SK-N-SH (cell line): ENCODE data around the gene CRTAP. TPM values are rescaled to one million over a fixed set of nuclear protein-coding genes. Genes with fewer than 3 reads are reported as not detected.

Experiments used
- CTCF ChIA-PET: fragments of 300-600, 350-600 bp; formaldehyde crosslinking; extraction: SDS; loops from one replicate; lab custom pipeline; 2021; lab: Yijun Ruan, JAX
- POLR2A ChIA-PET: fragments of 350-600 bp; sonication (Branson Sonifier 250); formaldehyde crosslinking; extraction: SDS; loops from one replicate; lab custom pipeline; 2020; ENCODE audit warnings: antibody characterized with exemption, inconsistent platforms; lab: Yijun Ruan, JAX
- DNase-seq: peaks from one replicate; pipeline ENCODE4 v3.0.0; 2012
- H2AFZ ChIP-seq: fragments of 200-600 bp; sonication (generic); 2 replicates; pipeline ENCODE4 v1.8.1; 2016; ENCODE audit warnings: antibody characterized with exemption, mild to moderate bottlenecking, low read depth
- H3F3A ChIP-seq: fragments of 200-600 bp; sonication (generic); replicated peaks from 2 replicates; pipeline ENCODE3; 2016; ENCODE audit warnings: antibody characterized with exemption, mild to moderate bottlenecking; ENCODE audit not compliant: insufficient read depth
- H3K27ac ChIP-seq, 2 experiments: fragments of 200-500 bp in 1 of 2; fragments of 200-600 bp in 1 of 2; sonication (Bioruptor generic) in 1 of 2; sonication (generic), shearing (Covaris generic) in 1 of 2; 2 replicates each; pipeline versions ENCODE4 v1.5.1 to v1.6.1; 2014 to 2016; ENCODE audit warnings: low read depth in 2 of 2, inconsistent platforms in 1 of 2, low read length in 1 of 2, mild to moderate bottlenecking in 1 of 2, mixed read lengths in 1 of 2
- H3K27me3 ChIP-seq: fragments of 200-600 bp; sonication (generic), shearing (Covaris generic); 2 replicates; pipeline ENCODE4 v1.6.1; 2016; ENCODE audit warnings: mixed run types; ENCODE audit not compliant: insufficient read depth
- H3K36me3 ChIP-seq, 2 experiments: fragments of 200-500 bp in 1 of 2; fragments of 200-600 bp in 1 of 2; sonication (Bioruptor generic) in 1 of 2; sonication (generic) in 1 of 2; replicated peaks in 1 of 2; 2 replicates each; pipeline versions ENCODE3 to v1.5.1; 2014 to 2016; ENCODE audit warnings: low read length in 1 of 2, mild to moderate bottlenecking in 1 of 2; ENCODE audit not compliant: insufficient read depth in 2 of 2, control insufficient read depth in 1 of 2
- H3K4me1 ChIP-seq, 2 experiments: fragments of 200-500 bp in 1 of 2; fragments of 200-600 bp in 1 of 2; sonication (Bioruptor generic) in 1 of 2; sonication (generic), shearing (Covaris generic) in 1 of 2; 2 replicates each; pipeline versions ENCODE4 v1.5.1 to v1.6.1; 2014 to 2016; ENCODE audit warnings: low read depth in 1 of 2, low read length in 1 of 2, mixed run types in 1 of 2; ENCODE audit not compliant: insufficient read depth in 2 of 2, control insufficient read depth in 1 of 2
- H3K4me2 ChIP-seq: fragments of 200-600 bp; sonication (generic), shearing (Covaris generic); 2 replicates; pipeline ENCODE4 v1.6.1; 2017; ENCODE audit warnings: mixed run types
- H3K4me3 ChIP-seq, 2 experiments: fragments of 200-500 bp in 1 of 2; fragments of 200-600 bp in 1 of 2; sonication (Bioruptor generic) in 1 of 2; sonication (generic), shearing (Covaris generic) in 1 of 2; 2 replicates each; pipeline versions ENCODE4 v1.5.1 to v1.8.1; 2014 to 2016; ENCODE audit warnings: low read depth in 2 of 2, inconsistent platforms in 1 of 2, low read length in 1 of 2, mild to moderate bottlenecking in 1 of 2, mixed read lengths in 1 of 2, moderate library complexity in 1 of 2
- H3K79me2 ChIP-seq: fragments of 200-600 bp; sonication (generic); 2 replicates; pipeline ENCODE4 v1.8.1; 2017; ENCODE audit warnings: mild to moderate bottlenecking; ENCODE audit not compliant: insufficient read depth
- H3K9ac ChIP-seq: fragments of 200-600 bp; sonication (generic); 2 replicates; pipeline ENCODE4 v1.6.1; 2017; ENCODE audit warnings: mixed run types
- H3K9me2 ChIP-seq: fragments of 200-600 bp; sonication (generic); 2 replicates; pipeline ENCODE4 v1.6.1; 2017; ENCODE audit warnings: mixed run types
- H3K9me3 ChIP-seq: fragments of 200-600 bp; sonication (generic); 2 replicates; pipeline ENCODE4 v1.6.1; 2017; ENCODE audit warnings: mixed run types, mild to moderate bottlenecking, moderate library complexity
- H4K20me1 ChIP-seq: fragments of 200-600 bp; sonication (generic); 2 replicates; pipeline ENCODE4 v1.6.1; 2017; ENCODE audit warnings: mild to moderate bottlenecking, mixed run types; ENCODE audit not compliant: insufficient read depth
- EP300 ChIP-seq, 2 experiments: IDR thresholded peaks; 2 replicates each; pipeline versions ENCODE4 v1.4.0 to v1.6.1; 2012; ENCODE audit warnings: borderline replicate concordance in 1 of 2, low read depth in 1 of 2, low read length in 1 of 2
- EZH2phosphoT487 ChIP-seq: fragments of 200-600 bp; sonication (generic); IDR thresholded peaks from 2 replicates; pipeline ENCODE4 v1.6.1; 2017; ENCODE audit warnings: low read depth, mixed run types, mild to moderate bottlenecking, antibody characterized with exemption, moderate library complexity, borderline replicate concordance
- FOSL2 ChIP-seq: IDR thresholded peaks from 2 replicates; pipeline ENCODE4 v1.4.0; 2012; ENCODE audit warnings: low read depth, mild to moderate bottlenecking, moderate library complexity, borderline replicate concordance
- FOXM1 ChIP-seq: IDR thresholded peaks from 2 replicates; pipeline ENCODE4 v1.4.0; 2012; ENCODE audit warnings: low read depth, mild to moderate bottlenecking
- MEF2A ChIP-seq: IDR thresholded peaks from 2 replicates; pipeline ENCODE4 v1.4.0; 2012; ENCODE audit warnings: low read depth, borderline replicate concordance
- MXI1 ChIP-seq: IDR thresholded peaks from 2 replicates; pipeline ENCODE4 v1.6.1; 2012; ENCODE audit warnings: mild to moderate bottlenecking, low read depth, low read length, improper control_type of control experiment
- POLR2AphosphoS5 ChIP-seq: IDR thresholded peaks from 2 replicates; pipeline ENCODE4 v1.6.1; 2012; ENCODE audit warnings: low read depth, low read length
- RFX5 ChIP-seq: IDR thresholded peaks from 2 replicates; pipeline ENCODE4 v1.6.1; 2012; ENCODE audit warnings: mild to moderate bottlenecking, improper control_type of control experiment, low read length
- SIN3A ChIP-seq: IDR thresholded peaks from 2 replicates; pipeline ENCODE4 v1.6.1; 2012; ENCODE audit warnings: low read depth, mild to moderate bottlenecking, low read length, moderate library complexity, borderline replicate concordance
- SMC3 ChIP-seq: IDR thresholded peaks from 2 replicates; pipeline ENCODE4 v1.6.1; 2012; ENCODE audit warnings: low read depth, low read length, improper control_type of control experiment
- TAF1 ChIP-seq: IDR thresholded peaks from 2 replicates; pipeline ENCODE4 v1.6.1; 2012; ENCODE audit warnings: low read depth, mild to moderate bottlenecking, low read length, moderate library complexity, borderline replicate concordance
- TCF12 ChIP-seq: IDR thresholded peaks from 2 replicates; pipeline ENCODE4 v1.4.0; 2012
- TEAD4 ChIP-seq: IDR thresholded peaks from 2 replicates; pipeline ENCODE4 v1.4.0; 2012; ENCODE audit warnings: mild to moderate bottlenecking, borderline replicate concordance; ENCODE audit not compliant: insufficient read depth
- WGBS: methylation state at CpG from one replicate; pipeline ENCODE4 v1.1.6; 2017; ENCODE audit warnings: low lambda C conversion rate; 5-methylcytosine and 5-hydroxymethylcytosine counted together
- polyA plus RNA-seq, 3 experiments: library from polyadenylated mRNA; depleted of rRNA; stranded (reverse); fragments of >200 nt; gene quantifications; 2 replicates each; pipeline ENCODE4 v1.2.3, GENCODE V29; 2012
- TF ChIP-seq, protein P1 (sequence below): IDR thresholded peaks from 2 replicates; pipeline ENCODE4 v1.4.0; 2012; ENCODE audit warnings: low read depth, borderline replicate concordance
- TF ChIP-seq, protein P2 (sequence below): fragments of 200-600 bp; sonication (generic); IDR thresholded peaks from 2 replicates; pipeline ENCODE4 v1.6.1; 2017; ENCODE audit warnings: antibody characterized with exemption, mild to moderate bottlenecking, moderate library complexity
- TF ChIP-seq, protein P3 (sequence below): IDR thresholded peaks from 2 replicates; pipeline ENCODE4 v1.6.1; 2012; ENCODE audit warnings: mild to moderate bottlenecking, low read depth, low read length, moderate library complexity
- TF ChIP-seq, protein P4 (sequence below): IDR thresholded peaks from 2 replicates; pipeline ENCODE4 v1.4.0; 2012; ENCODE audit warnings: low read depth, borderline replicate concordance
- TF ChIP-seq, protein P5 (sequence below): fragments of 150-350 bp; IDR thresholded peaks from 2 replicates; pipeline ENCODE4 v1.6.1; 2017; ENCODE audit warnings: antibody characterized with exemption, low read length, low read depth, borderline replicate concordance

CRTAP gene
- polyA plus RNA-seq, 1 of the 3 experiments (the other 2 are of a cell fraction), result 198 TPM

DNA sequence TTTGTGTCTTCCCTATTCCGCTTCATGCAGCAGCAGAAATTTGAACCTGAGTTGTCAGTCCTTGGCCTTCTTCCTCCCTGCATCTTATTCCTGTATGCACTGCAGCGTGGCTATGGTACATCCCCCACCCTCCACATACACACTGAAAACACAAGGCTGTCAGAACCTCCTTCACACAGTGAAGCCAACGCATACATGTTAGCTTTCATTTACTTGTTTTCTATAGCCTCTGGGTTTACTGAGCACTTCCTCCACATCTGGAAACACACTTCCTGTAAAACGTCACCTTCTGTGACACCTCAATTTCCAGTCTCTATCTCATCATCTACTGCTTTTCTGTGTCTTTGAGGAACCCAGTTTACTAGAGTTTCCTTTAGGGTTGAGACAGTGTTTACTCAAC lies 57.8 kb downstream of the CRTAP start:
- H3K4me2 ChIP-seq, result no peak overlapping the region
- DNase-seq, result no peak
- TF ChIP-seq MXI1, result no peak
- TF ChIP-seq, protein P1, sequence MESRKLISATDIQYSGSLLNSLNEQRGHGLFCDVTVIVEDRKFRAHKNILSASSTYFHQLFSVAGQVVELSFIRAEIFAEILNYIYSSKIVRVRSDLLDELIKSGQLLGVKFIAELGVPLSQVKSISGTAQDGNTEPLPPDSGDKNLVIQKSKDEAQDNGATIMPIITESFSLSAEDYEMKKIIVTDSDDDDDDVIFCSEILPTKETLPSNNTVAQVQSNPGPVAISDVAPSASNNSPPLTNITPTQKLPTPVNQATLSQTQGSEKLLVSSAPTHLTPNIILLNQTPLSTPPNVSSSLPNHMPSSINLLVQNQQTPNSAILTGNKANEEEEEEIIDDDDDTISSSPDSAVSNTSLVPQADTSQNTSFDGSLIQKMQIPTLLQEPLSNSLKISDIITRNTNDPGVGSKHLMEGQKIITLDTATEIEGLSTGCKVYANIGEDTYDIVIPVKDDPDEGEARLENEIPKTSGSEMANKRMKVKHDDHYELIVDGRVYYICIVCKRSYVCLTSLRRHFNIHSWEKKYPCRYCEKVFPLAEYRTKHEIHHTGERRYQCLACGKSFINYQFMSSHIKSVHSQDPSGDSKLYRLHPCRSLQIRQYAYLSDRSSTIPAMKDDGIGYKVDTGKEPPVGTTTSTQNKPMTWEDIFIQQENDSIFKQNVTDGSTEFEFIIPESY, result no peak
- TF ChIP-seq TEAD4, result no peak
- no peak for TF ChIP-seq TCF12
- TF ChIP-seq MEF2A, result no peak
- TF ChIP-seq EZH2phosphoT487, result no peak
- TF ChIP-seq SIN3A, result no peak
- no peak for TF ChIP-seq POLR2AphosphoS5
- TF ChIP-seq, all 33 proteins: peak for 0
- no peaks in the 10 kb centered on the region for H3K79me2 ChIP-seq
- CTCF ChIA-PET, result interaction anchor here (2.0 to 2.3 kb wide), 2 partner anchors 16 to 201 kb away, joined by 5 to 7 read pairs; no protein-coding TSS in a partner anchor
- no peaks in the 10 kb centered on the region for H3K27me3 ChIP-seq
- H2AFZ ChIP-seq, result no peak overlapping the region
- no peak overlapping the region for H3K9ac ChIP-seq
- POLR2A ChIA-PET, result no interaction called here
- no peaks in the 10 kb centered on the region for H3K9me3 ChIP-seq
- H3K27ac ChIP-seq, result no peak overlapping the region
- WGBS, result 79% methylated on average over 4 of the region's 4 CpGs
- H4K20me1 ChIP-seq, result no peaks in the 10 kb centered on the region
- no peak overlapping the region for H3K4me3 ChIP-seq
- H3K4me1 ChIP-seq, result no peaks in the 10 kb centered on the region
- H3K9me2 ChIP-seq, result no peaks in the 10 kb centered on the region
- no peaks in the 10 kb centered on the region for H3F3A ChIP-seq
- H3K36me3 ChIP-seq, result no peaks in the 10 kb centered on the region

DNA sequence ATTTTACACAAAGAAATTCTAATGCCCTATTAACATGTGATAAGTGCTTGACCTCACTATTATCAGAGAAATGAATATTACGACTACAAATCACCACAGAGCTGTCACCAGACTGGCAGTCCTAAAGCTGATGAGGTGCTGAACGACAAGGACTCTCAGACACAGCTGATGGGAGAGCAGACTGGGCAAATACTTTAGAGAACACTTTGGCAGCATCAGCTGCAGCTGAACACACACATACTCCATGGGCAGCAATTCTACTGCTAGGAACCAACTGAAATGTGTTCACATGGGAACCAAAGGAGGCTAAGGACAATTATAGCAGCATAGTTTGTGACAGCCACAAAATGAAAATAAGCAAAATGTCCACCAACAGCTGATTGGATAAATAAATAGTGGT lies 59.3 kb downstream of the CRTAP start:
- H3K4me1 ChIP-seq, result no peaks in the 10 kb centered on the region
- no peak overlapping the region for H3K4me3 ChIP-seq
- CTCF ChIA-PET, result interaction anchor here (2.3 kb wide), 1 partner anchor 200 kb away, joined by 7 read pairs; no protein-coding TSS in a partner anchor
- H3K27me3 ChIP-seq, result no peaks in the 10 kb centered on the region
- no peak for DNase-seq
- 14% methylated on average over 2 of the region's 2 CpGs for WGBS
- H3K9me3 ChIP-seq, result no peaks in the 10 kb centered on the region
- H3K4me2 ChIP-seq, result no peak overlapping the region
- TF ChIP-seq, protein P2, sequence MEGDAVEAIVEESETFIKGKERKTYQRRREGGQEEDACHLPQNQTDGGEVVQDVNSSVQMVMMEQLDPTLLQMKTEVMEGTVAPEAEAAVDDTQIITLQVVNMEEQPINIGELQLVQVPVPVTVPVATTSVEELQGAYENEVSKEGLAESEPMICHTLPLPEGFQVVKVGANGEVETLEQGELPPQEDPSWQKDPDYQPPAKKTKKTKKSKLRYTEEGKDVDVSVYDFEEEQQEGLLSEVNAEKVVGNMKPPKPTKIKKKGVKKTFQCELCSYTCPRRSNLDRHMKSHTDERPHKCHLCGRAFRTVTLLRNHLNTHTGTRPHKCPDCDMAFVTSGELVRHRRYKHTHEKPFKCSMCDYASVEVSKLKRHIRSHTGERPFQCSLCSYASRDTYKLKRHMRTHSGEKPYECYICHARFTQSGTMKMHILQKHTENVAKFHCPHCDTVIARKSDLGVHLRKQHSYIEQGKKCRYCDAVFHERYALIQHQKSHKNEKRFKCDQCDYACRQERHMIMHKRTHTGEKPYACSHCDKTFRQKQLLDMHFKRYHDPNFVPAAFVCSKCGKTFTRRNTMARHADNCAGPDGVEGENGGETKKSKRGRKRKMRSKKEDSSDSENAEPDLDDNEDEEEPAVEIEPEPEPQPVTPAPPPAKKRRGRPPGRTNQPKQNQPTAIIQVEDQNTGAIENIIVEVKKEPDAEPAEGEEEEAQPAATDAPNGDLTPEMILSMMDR, result no peak
- TF ChIP-seq, protein P3, sequence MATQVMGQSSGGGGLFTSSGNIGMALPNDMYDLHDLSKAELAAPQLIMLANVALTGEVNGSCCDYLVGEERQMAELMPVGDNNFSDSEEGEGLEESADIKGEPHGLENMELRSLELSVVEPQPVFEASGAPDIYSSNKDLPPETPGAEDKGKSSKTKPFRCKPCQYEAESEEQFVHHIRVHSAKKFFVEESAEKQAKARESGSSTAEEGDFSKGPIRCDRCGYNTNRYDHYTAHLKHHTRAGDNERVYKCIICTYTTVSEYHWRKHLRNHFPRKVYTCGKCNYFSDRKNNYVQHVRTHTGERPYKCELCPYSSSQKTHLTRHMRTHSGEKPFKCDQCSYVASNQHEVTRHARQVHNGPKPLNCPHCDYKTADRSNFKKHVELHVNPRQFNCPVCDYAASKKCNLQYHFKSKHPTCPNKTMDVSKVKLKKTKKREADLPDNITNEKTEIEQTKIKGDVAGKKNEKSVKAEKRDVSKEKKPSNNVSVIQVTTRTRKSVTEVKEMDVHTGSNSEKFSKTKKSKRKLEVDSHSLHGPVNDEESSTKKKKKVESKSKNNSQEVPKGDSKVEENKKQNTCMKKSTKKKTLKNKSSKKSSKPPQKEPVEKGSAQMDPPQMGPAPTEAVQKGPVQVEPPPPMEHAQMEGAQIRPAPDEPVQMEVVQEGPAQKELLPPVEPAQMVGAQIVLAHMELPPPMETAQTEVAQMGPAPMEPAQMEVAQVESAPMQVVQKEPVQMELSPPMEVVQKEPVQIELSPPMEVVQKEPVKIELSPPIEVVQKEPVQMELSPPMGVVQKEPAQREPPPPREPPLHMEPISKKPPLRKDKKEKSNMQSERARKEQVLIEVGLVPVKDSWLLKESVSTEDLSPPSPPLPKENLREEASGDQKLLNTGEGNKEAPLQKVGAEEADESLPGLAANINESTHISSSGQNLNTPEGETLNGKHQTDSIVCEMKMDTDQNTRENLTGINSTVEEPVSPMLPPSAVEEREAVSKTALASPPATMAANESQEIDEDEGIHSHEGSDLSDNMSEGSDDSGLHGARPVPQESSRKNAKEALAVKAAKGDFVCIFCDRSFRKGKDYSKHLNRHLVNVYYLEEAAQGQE, result no peak
- no peak for TF ChIP-seq FOXM1
- no peak for TF ChIP-seq SMC3
- no peak for TF ChIP-seq TCF12
- TF ChIP-seq, protein P4, sequence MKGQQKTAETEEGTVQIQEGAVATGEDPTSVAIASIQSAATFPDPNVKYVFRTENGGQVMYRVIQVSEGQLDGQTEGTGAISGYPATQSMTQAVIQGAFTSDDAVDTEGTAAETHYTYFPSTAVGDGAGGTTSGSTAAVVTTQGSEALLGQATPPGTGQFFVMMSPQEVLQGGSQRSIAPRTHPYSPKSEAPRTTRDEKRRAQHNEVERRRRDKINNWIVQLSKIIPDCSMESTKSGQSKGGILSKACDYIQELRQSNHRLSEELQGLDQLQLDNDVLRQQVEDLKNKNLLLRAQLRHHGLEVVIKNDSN, result no peak
- TF ChIP-seq, protein P5, sequence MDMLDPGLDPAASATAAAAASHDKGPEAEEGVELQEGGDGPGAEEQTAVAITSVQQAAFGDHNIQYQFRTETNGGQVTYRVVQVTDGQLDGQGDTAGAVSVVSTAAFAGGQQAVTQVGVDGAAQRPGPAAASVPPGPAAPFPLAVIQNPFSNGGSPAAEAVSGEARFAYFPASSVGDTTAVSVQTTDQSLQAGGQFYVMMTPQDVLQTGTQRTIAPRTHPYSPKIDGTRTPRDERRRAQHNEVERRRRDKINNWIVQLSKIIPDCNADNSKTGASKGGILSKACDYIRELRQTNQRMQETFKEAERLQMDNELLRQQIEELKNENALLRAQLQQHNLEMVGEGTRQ, result no peak
- TF ChIP-seq MXI1, result no peak
- no peak for TF ChIP-seq TAF1
- no peak for TF ChIP-seq RFX5
- TF ChIP-seq EP300 (IDR thresholded peaks at IDR 0.05; ENCODE audit: borderline replicate concordance in 1 of 2, low read depth in 1 of 2, low read length in 1 of 2), result no peak
- no peak for TF ChIP-seq FOSL2
- TF ChIP-seq, all 33 proteins: peak for 0
- no peaks in the 10 kb centered on the region for H3K36me3 ChIP-seq
- no peak overlapping the region for H3K27ac ChIP-seq
- POLR2A ChIA-PET, result no interaction called here
- H3F3A ChIP-seq, result no peaks in the 10 kb centered on the region
- H2AFZ ChIP-seq, result no peak overlapping the region
- H3K79me2 ChIP-seq, result no peaks in the 10 kb centered on the region
- H3K9ac ChIP-seq, result no peak overlapping the region
- no peaks in the 10 kb centered on the region for H4K20me1 ChIP-seq
- H3K9me2 ChIP-seq, result no peaks in the 10 kb centered on the region
